NCI-H2029 (cell line): ENCODE data around the gene ANGPTL7.

Experiments
- DNase-seq: peaks from one replicate; lab custom pipeline; 2025; lab: John Stamatoyannopoulos, UW

Gene ANGPTL7

GRCh38 chr1:11204396-11205190, 15.4 kb downstream of the ANGPTL7 start:
- DNase-seq = no peak

GRCh38 chr1:11207898-11208611, 18.9 kb downstream of the ANGPTL7 start:
- no peak for DNase-seq

- DNase-seq = no peak
Measured at GRCh38 chr1:11211461-11211860, 22.3 kb downstream of the ANGPTL7 start.

- DNase-seq = no peak
Measured at GRCh38 chr1:11211925-11212587, 22.9 kb downstream of the ANGPTL7 start.

- DNase-seq = no peak
Measured at GRCh38 chr1:11214698-11215380, 25.7 kb downstream of the ANGPTL7 start.

GRCh38 chr1:11215381-11216005, 26.3 kb downstream of the ANGPTL7 start:
- no peak for DNase-seq

- no peak for DNase-seq
Measured at GRCh38 chr1:11216074-11216473, 26.9 kb downstream of the ANGPTL7 start.

- no peak for DNase-seq
Measured at GRCh38 chr1:11227106-11228077, 38.2 kb downstream of the ANGPTL7 start.

GRCh38 chr1:11229203-11229602, 40.0 kb downstream of the ANGPTL7 start:
- DNase-seq = no peak

- DNase-seq = no peak
Measured at GRCh38 chr1:11233208-11233607, 44.1 kb downstream of the ANGPTL7 start.

GRCh38 chr1:11237356-11237755, 48.2 kb downstream of the ANGPTL7 start:
- DNase-seq = no peak

GRCh38 chr1:11238311-11238710, 49.2 kb downstream of the ANGPTL7 start:
- DNase-seq = no peak

- no peak for DNase-seq
Measured at GRCh38 chr1:11245248-11245647, 56.1 kb downstream of the ANGPTL7 start.
